ENCODE data around the gene RNF115. TPM values are rescaled to one million over a fixed set of nuclear protein-coding genes. Genes with fewer than 3 reads are reported as not detected.

The RNF115 gene
- total and polyA plus RNA-seq, 3 donors from 2014 or later: 13.8 to 29.1 (median 24.4) TPM

DNA sequence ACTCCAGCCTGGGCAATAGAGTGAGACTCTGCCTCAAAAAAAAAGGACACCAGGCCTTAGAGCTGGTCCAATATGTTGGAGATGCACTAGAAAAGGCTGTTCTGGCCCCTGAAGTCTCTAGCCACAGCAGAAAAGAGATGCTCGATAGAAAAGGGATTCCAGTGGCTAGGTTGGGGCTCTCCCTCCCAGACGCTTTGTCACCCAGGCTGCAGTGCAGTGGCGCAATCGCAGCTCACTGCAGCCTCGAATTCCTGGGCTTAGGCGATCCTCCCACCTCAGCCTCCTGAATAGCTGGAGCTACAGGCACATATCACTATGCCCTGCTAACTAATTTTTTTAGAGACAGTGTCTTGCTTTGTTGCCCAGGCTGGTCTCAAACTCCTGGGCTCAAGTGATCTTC is 135.0 kb downstream of the RNF115 start:
- no peaks in the 10 kb centered on the region for H3K4me1 ChIP-seq
- intact Hi-C loops (cut with DNase I; ENCODE audit: low total_unique reads): no loop called here
- TF ChIP-seq POLR2A (IDR thresholded peaks at IDR 0.05): no peak
- TF ChIP-seq, protein P1, sequence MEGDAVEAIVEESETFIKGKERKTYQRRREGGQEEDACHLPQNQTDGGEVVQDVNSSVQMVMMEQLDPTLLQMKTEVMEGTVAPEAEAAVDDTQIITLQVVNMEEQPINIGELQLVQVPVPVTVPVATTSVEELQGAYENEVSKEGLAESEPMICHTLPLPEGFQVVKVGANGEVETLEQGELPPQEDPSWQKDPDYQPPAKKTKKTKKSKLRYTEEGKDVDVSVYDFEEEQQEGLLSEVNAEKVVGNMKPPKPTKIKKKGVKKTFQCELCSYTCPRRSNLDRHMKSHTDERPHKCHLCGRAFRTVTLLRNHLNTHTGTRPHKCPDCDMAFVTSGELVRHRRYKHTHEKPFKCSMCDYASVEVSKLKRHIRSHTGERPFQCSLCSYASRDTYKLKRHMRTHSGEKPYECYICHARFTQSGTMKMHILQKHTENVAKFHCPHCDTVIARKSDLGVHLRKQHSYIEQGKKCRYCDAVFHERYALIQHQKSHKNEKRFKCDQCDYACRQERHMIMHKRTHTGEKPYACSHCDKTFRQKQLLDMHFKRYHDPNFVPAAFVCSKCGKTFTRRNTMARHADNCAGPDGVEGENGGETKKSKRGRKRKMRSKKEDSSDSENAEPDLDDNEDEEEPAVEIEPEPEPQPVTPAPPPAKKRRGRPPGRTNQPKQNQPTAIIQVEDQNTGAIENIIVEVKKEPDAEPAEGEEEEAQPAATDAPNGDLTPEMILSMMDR (IDR thresholded peaks at IDR 0.05): no peak
- H3K27me3 ChIP-seq: no peaks in the 10 kb centered on the region
- H3K36me3 ChIP-seq (ENCODE audit: low read depth, missing control alignments): no peaks in the 10 kb centered on the region
- WGBS, 2 donors: 94 to 95% methylated on average over 6 of the region's 6 CpGs
- H3K4me3 ChIP-seq: no peak overlapping the region
- no peaks in the 10 kb centered on the region for H3K9me3 ChIP-seq
- no peak for DNase-seq
- H3K27ac ChIP-seq: no peak overlapping the region

Small RNAs within 50 kb of the gene (microRNA-seq; reads per million reads assigned to microRNA genes)
- gene MIR6736 (ENCODE audit: borderline number of aligned reads in 2 of 2, borderline replicate concordance in 1 of 2): 0 reads per million in 2 donors

Small RNAs within 50 kb of the gene (small RNA-seq; reads per million reads assigned to genes)
- 0 reads per million in 2 donors for gene MIR6736

Other genes with a start within 250 kb of the RNF115 start
- gene GPR89A, start 216.1 kb downstream of the RNF115 start, total RNA-seq: 10 to 100 TPM; 41.1 to 48.3 TPM
- 35.6 TPM for gene GPR89A, start 216.1 kb downstream of the RNF115 start, polyA plus RNA-seq (ENCODE audit: insufficient read depth, low read depth, low replicate concordance)
- gene PDZK1, start 116.7 kb downstream of the RNF115 start, total RNA-seq: 1 to 10 TPM in 1 of 2 donors, under 1 TPM in 1; 0.94 to 1.5 TPM
- gene PDZK1, start 116.7 kb downstream of the RNF115 start, polyA plus RNA-seq (ENCODE audit: insufficient read depth, low read depth, low replicate concordance): 3.5 TPM
- under 1 TPM in 1 of 2 donors, not detected in 1; 0.31 TPM for gene CD160, start 104.6 kb downstream of the RNF115 start, total RNA-seq
- 0.45 TPM for gene CD160, start 104.6 kb downstream of the RNF115 start, polyA plus RNA-seq (ENCODE audit: insufficient read depth, low read depth, low replicate concordance)
- gene POLR3C, start 105 bp upstream of the RNF115 start, total RNA-seq: 10 to 100 TPM; 56.2 to 63.8 TPM
- gene POLR3C, start 105 bp upstream of the RNF115 start, polyA plus RNA-seq (ENCODE audit: insufficient read depth, low read depth, low replicate concordance): 73.3 TPM
- gene NUDT17, start 21.5 kb upstream of the RNF115 start, total RNA-seq: 10 to 100 TPM in 1 of 2 donors, 1 to 10 TPM in 1; 9.5 to 13.1 TPM
- gene NUDT17, start 21.5 kb upstream of the RNF115 start, polyA plus RNA-seq (ENCODE audit: insufficient read depth, low read depth, low replicate concordance): 9.5 TPM
- gene PIAS3, start 35.0 kb upstream of the RNF115 start, total RNA-seq: 10 to 100 TPM; 39.8 to 40.1 TPM
- gene PIAS3, start 35.0 kb upstream of the RNF115 start, polyA plus RNA-seq (ENCODE audit: insufficient read depth, low read depth, low replicate concordance): 30.9 TPM
- 1 to 10 TPM; 1.3 to 1.7 TPM for gene ANKRD35, start 61.8 kb upstream of the RNF115 start, total RNA-seq
- gene ANKRD35, start 61.8 kb upstream of the RNF115 start, polyA plus RNA-seq (ENCODE audit: insufficient read depth, low read depth, low replicate concordance): 3.3 TPM
- gene ITGA10, start 86.0 kb upstream of the RNF115 start, total RNA-seq: 1 to 10 TPM; 4.3 to 6.3 TPM
- gene ITGA10, start 86.0 kb upstream of the RNF115 start, polyA plus RNA-seq (ENCODE audit: insufficient read depth, low read depth, low replicate concordance): 3.4 TPM
- gene PEX11B, start 94.6 kb upstream of the RNF115 start, total RNA-seq: 10 to 100 TPM; 42.1 to 42.7 TPM
- 54.8 TPM for gene PEX11B, start 94.6 kb upstream of the RNF115 start, polyA plus RNA-seq (ENCODE audit: insufficient read depth, low read depth, low replicate concordance)
- 100 to 1,000 TPM; 158 to 174 TPM for gene RBM8A, start 103.4 kb upstream of the RNF115 start, total RNA-seq
- 123 TPM for gene RBM8A, start 103.4 kb upstream of the RNF115 start, polyA plus RNA-seq (ENCODE audit: insufficient read depth, low read depth, low replicate concordance)
- 10 to 100 TPM; 15.8 to 20.6 TPM for gene LIX1L, start 133.9 kb upstream of the RNF115 start, total RNA-seq
- gene LIX1L, start 133.9 kb upstream of the RNF115 start, polyA plus RNA-seq (ENCODE audit: insufficient read depth, low read depth, low replicate concordance): 16.6 TPM
- under 1 TPM; 0.31 to 0.43 TPM for gene ANKRD34A, start 140.5 kb upstream of the RNF115 start, total RNA-seq
- gene ANKRD34A, start 140.5 kb upstream of the RNF115 start, polyA plus RNA-seq (ENCODE audit: insufficient read depth, low read depth, low replicate concordance): 0.51 TPM
- 10 to 100 TPM; 20.9 to 23.5 TPM for gene POLR3GL, start 140.6 kb upstream of the RNF115 start, total RNA-seq
- gene POLR3GL, start 140.6 kb upstream of the RNF115 start, polyA plus RNA-seq (ENCODE audit: insufficient read depth, low read depth, low replicate concordance): 37.9 TPM
- gene TXNIP, start 172.5 kb upstream of the RNF115 start, total RNA-seq: 100 to 1,000 TPM; 268 to 328 TPM
- 274 TPM for gene TXNIP, start 172.5 kb upstream of the RNF115 start, polyA plus RNA-seq (ENCODE audit: insufficient read depth, low read depth, low replicate concordance)
- under 1 TPM in 1 of 2 donors, not detected in 1; 0.43 TPM for gene HJV, start 197.6 kb upstream of the RNF115 start, total RNA-seq
- gene HJV, start 197.6 kb upstream of the RNF115 start, polyA plus RNA-seq (ENCODE audit: insufficient read depth, low read depth, low replicate concordance): 7.7 TPM